ENCODE measurements around the gene RBP5.

DNA sequence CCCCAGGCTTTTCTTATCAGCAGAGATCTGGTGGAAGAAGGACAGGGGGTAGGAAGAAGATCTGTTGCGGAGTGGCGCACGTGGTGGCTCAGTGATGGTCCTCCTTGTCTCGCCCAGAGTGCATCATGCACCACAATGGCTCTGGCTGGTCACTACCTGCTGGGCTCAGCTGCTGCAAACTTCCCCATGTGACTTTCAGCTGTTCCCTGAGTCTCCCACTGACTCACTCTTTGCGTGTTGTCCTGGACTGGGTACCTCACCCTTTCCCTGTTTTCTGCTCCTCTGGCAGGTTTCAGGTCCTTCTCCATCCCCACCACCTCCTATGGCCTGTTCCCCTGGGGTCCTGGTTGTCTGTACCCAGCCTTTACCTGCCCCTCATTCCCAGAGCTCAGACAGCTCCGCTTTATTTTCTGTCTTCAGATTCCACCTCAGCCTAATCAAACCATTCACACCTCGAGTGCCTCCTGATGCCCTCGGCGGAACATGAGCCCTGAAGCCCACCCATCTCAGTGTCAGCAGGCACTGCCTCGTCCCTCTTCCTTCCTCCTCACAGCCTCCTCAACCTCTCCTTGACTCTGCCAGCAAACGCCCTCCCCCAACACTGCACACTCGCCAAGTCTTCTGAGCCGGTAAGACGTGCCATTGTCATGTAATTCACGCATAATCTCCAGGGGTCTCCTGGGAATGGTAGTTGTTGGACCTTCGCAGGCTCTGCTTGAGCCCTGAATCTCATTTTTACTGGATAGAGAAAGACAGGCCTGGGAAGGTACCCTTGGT, 38.3 kb downstream of the RBP5 start:
- TF ChIP-seq CTCF (IDR thresholded peaks at IDR 0.05), result no peak
- TF ChIP-seq, protein P1, sequence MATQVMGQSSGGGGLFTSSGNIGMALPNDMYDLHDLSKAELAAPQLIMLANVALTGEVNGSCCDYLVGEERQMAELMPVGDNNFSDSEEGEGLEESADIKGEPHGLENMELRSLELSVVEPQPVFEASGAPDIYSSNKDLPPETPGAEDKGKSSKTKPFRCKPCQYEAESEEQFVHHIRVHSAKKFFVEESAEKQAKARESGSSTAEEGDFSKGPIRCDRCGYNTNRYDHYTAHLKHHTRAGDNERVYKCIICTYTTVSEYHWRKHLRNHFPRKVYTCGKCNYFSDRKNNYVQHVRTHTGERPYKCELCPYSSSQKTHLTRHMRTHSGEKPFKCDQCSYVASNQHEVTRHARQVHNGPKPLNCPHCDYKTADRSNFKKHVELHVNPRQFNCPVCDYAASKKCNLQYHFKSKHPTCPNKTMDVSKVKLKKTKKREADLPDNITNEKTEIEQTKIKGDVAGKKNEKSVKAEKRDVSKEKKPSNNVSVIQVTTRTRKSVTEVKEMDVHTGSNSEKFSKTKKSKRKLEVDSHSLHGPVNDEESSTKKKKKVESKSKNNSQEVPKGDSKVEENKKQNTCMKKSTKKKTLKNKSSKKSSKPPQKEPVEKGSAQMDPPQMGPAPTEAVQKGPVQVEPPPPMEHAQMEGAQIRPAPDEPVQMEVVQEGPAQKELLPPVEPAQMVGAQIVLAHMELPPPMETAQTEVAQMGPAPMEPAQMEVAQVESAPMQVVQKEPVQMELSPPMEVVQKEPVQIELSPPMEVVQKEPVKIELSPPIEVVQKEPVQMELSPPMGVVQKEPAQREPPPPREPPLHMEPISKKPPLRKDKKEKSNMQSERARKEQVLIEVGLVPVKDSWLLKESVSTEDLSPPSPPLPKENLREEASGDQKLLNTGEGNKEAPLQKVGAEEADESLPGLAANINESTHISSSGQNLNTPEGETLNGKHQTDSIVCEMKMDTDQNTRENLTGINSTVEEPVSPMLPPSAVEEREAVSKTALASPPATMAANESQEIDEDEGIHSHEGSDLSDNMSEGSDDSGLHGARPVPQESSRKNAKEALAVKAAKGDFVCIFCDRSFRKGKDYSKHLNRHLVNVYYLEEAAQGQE (IDR thresholded peaks at IDR 0.05), result no peak
- TF ChIP-seq POLR2A (IDR thresholded peaks at IDR 0.05; ENCODE audit: low read length), result no peak
- no peak for TF ChIP-seq HEYL (CRISPR knock-in tag; IDR thresholded peaks at IDR 0.05)
- no peak for TF ChIP-seq HOXA7 (CRISPR knock-in tag; IDR thresholded peaks at IDR 0.05)
- TF ChIP-seq RNF2 (IDR thresholded peaks at IDR 0.05; ENCODE audit: borderline replicate concordance, low read depth), result no peak

Measured in A549 (cell line).